GM18526 (cell line): Measurements from ENCODE around the gene WNT3A.

ENCODE experiments used
- POLR2A ChIP-seq: IDR thresholded peaks from 3 replicates; pipeline ENCODE4 v1.6.1; 2011; ENCODE audit not compliant: insufficient read length; ENCODE audit errors: extremely low read depth

Gene WNT3A

DNA sequence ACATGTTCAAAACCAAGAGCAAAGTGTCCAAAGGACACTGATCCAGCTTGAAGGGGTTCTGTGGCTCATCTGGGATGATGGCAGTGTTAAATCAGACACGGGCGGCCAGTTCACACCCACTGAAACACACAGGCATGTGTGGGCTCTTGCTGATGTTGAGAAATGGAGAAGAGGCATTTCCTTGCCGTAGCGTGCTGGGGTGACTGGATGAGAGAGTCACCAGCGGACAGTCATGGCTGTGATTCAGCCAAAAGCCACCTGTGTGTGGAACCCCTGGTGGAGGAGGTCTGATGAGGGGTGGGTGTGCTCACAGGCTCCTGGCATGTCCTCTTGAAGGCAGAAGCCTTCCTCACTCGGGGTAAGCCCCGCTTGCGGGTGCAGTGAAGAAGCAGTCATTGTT is 89.1 kb downstream of the WNT3A start:
- no peak for TF ChIP-seq POLR2A

GRCh38 chr1:228096416-228097332 is 89.9 kb downstream of the WNT3A start:
- TF ChIP-seq POLR2A: no peak

DNA sequence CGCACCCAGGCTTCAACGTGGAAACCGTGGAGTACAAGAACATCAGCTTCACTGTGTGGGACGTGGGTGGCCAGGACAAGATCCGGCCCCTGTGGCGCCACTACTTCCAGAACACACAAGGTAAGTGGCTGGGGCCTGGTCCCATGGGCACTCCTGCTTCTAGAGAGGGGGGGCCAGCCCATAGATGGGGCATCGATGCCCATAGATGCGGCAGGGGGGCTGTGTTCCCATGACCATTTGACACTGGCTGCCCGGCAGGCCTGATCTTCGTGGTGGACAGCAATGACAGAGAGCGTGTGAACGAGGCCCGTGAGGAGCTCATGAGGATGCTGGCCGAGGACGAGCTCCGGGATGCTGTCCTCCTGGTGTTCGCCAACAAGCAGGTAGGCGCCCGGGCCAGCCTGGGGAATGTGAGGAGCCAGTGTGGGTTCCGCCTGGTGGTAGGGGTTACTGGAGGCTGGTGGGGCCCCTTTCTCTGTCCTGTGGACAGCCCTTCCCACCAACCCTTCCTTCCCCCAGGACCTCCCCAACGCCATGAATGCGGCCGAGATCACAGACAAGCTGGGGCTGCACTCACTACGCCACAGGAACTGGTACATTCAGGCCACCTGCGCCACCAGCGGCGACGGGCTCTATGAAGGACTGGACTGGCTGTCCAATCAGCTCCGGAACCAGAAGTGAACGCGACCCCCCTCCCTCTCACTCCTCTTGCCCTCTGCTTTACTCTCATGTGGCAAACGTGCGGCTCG is 90.7 kb downstream of the WNT3A start:
- TF ChIP-seq POLR2A: peak; percentile 15

GRCh38 chr1:228098323-228098931 is 91.6 kb downstream of the WNT3A start:
- no peak for TF ChIP-seq POLR2A

DNA sequence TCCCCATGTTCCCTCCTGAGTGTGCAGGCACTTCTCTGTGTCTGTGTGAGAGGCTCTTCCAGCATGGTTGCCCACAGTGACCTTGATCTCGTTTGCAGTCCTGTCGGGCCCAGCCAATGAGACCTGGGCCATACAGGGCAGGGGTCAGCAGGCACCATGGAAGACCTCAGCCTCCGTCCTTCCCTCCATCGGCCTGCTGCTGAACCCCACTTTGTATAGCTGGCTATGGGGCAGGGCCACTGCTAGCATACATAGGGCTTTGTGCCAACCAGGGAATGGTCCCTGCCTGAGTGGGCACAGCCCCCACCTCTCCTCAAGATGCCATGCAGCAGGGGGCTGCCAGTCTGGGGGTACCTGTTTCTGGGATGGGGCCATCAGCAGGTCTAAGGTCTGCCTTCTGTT is 92.5 kb downstream of the WNT3A start:
- no peak for TF ChIP-seq POLR2A

GRCh38 chr1:228100822-228101613 is 94.2 kb downstream of the WNT3A start:
- TF ChIP-seq POLR2A: no peak

GRCh38 chr1:228101614-228101993 is 94.8 kb downstream of the WNT3A start:
- TF ChIP-seq POLR2A: no peak

- no peak for TF ChIP-seq POLR2A
These were observed 95.4 kb downstream of the WNT3A start for GRCh38 chr1:228101994-228102790.

- peak; percentile 54 for TF ChIP-seq POLR2A
These were observed 96.2 kb downstream of the WNT3A start, which contains the start of gene C1orf35 for GRCh38 chr1:228102791-228103620. C1orf35 (minus strand) TSS chr1:228103325; CDS start chr1:228103227, 98 bp downstream.

DNA sequence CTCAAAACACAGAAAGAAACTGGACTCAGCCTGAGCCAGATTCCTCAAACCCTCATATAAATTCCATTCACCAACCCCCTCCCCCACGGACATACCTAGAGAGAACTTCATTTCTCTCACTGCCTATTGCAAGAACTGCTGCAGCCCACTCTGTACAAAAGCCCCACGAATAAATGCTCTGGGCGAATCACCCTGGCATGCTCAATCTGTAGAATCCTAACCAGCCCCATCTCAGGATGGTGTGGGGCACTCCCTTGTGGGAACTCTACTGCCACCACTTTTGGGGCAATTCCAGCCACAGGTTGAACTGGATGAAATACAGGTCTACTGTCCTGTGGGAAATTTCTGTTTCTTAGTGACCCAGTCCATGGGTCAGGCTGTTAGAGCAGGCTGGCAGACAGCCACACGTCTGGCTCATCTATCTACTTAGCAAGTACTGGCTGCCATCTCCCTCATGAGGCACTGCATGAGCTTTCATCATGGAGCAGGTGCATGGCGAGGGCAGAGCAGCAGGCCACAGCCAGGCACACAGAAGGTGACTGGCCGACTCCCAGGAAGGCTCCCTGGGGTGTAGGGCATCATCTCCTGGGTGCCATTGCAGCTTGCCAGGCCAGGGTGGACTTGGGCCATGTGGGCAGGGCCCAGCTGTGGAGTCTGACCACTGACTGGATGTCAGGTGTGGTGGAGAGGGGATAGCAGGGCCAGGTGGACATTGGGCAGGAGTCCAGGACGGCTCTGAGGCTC is 97.9 kb downstream of the WNT3A start:
- TF ChIP-seq POLR2A: no peak

DNA sequence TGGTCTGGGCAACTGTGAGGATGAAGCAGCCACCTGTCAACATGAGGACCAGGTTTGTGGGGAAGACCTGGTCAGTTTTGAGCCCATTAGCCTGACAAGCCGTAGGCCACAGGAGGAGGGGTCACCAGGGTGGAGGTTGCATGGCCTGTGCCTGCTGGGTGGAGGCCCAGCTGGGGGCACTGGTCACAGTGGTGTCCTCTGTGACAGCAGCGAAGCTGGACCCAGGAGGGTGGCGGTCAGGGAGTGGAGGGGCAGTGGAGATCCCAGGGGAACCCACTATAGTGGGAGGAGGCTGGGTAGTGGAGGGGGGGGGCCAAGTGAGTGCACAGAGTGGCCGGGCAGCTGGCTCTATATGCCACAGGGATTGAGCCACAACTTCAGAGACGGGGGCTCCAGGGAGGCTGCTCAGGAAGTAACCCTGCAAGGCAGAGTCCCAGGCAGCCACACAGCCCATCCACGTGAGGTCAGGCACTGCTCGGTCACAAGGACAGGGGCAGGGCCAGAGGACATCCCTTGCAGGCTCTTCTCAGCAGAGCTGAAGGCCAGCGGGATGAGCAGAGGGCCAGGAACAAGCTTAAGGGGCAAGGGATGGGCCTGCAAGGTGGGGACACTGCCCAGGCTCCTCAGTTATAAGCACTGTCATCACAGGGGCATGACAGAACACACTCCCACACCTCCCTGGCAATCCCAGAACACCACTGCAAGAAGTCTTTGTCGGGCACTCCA is 98.6 kb downstream of the WNT3A start:
- TF ChIP-seq POLR2A: no peak
